ENCODE results near the gene PPEF2. TPM values are rescaled to one million over a fixed set of nuclear protein-coding genes. Genes with fewer than 3 reads are reported as not detected.
A peak's percentile ranks its signal among the peaks of the same experiment; 100 is the strongest.

PPEF2 gene
- polyA plus RNA-seq, 2 of the 4 experiments (the other 2 are of a cell fraction), result 0.03 TPM; not detected in 1

- TF ChIP-seq ATOH8 (CRISPR knock-in tag; IDR thresholded peaks at IDR 0.05; ENCODE audit: low read depth) (peak; percentile 98), PHF8 (IDR thresholded peaks at IDR 0.05; ENCODE audit: borderline replicate concordance, low read depth) (no peak), MYC (IDR thresholded peaks at IDR 0.05; ENCODE audit: borderline replicate concordance, low read length) (no peak)
- TF ChIP-seq, protein P1, sequence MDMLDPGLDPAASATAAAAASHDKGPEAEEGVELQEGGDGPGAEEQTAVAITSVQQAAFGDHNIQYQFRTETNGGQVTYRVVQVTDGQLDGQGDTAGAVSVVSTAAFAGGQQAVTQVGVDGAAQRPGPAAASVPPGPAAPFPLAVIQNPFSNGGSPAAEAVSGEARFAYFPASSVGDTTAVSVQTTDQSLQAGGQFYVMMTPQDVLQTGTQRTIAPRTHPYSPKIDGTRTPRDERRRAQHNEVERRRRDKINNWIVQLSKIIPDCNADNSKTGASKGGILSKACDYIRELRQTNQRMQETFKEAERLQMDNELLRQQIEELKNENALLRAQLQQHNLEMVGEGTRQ (IDR thresholded peaks at IDR 0.05), result no peak
These were observed 58.7 kb downstream of the PPEF2 start (continued) for GRCh38 chr4:75843596-75843995.

- 17% methylated on average over 8 of the region's 8 CpGs for WGBS (ENCODE audit: missing lambda C conversion rate)
- H3K4me1 ChIP-seq, result peaks cover 60% of the 10 kb centered on the region
- TF ChIP-seq MAFK (IDR thresholded peaks at IDR 0.05; ENCODE audit: partially characterized antibody), result peak; percentile 98
- TF ChIP-seq, protein P2, sequence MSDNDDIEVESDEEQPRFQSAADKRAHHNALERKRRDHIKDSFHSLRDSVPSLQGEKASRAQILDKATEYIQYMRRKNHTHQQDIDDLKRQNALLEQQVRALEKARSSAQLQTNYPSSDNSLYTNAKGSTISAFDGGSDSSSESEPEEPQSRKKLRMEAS (IDR thresholded peaks at IDR 0.05), result peak; percentile 15; the same call in 1 of the 2 replicates
- TF ChIP-seq HOXB13 (CRISPR knock-in tag; IDR thresholded peaks at IDR 0.05; ENCODE audit: low read depth), result 0 out of 2 replicates have a peak, but pooled peaks have one; percentile 48
- TF ChIP-seq NFE2L2 (conservative IDR thresholded peaks at IDR 0.05; ENCODE audit: low read length), result peak; percentile 83
- TF ChIP-seq, protein P1 (IDR thresholded peaks at IDR 0.05), result no peak
- no peak for TF ChIP-seq FOSL2 (IDR thresholded peaks at IDR 0.05)
- peak; percentile 25; the same call in 1 of the 2 replicates for TF ChIP-seq FOSL2 (CRISPR knock-in tag; IDR thresholded peaks at IDR 0.05)
- no peak for TF ChIP-seq HOXA7 (CRISPR knock-in tag; IDR thresholded peaks at IDR 0.05)
- TF ChIP-seq RARB (CRISPR knock-in tag; IDR thresholded peaks at IDR 0.05), result 0 out of 2 replicates have a peak, but pooled peaks have one; percentile 17
- H3K4me3 ChIP-seq, result no peak overlapping the region
- H3K9me3 ChIP-seq, result no peaks in the 10 kb centered on the region
- ChIA-PET CTCF (interaction anchor here (0.6 kb wide), 1 partner anchor 210 kb away, joined by 3 read pairs; no protein-coding TSS in a partner anchor), POLR2A (interaction anchor here (0.5 kb wide), 1 partner anchor 1230 kb away, joined by 9 read pairs; no protein-coding TSS in a partner anchor)
- ATAC-seq, result peak; percentile 42 to 81; a peak in 5 of 6 replicates
- no peak for FAIRE-seq
- peak overlapping the region; percentile 91 to 98 for H3K27ac ChIP-seq
- H3K4me2 ChIP-seq, result peak overlapping the region; percentile 29
- peak; percentile 26 to 83 for DNase-seq (ENCODE audit: low read depth in 1 of 2, low spot score in 1 of 2)
These were observed 60.4 kb downstream of the PPEF2 start for GRCh38 chr4:75841641-75842520.

DNA sequence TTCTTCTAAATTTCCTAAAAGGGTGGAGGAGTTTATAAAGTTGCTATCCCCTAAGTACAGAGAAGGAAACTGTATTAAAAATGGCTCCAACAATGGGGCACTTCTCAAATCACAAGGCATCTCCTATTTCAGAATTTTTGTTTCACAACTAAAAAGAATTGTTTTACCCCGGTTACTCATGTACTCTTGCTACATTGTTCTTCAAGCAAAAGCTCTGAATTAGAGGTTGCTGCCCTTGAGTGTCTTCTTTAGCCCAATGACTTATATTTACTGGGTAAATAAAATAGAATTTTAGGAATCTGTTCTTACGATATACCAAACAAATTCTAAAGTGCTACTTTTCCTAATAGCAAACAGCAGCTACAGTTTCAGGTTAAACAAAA is 67.5 kb downstream of the PPEF2 start:
- POLR2A ChIA-PET, result no interaction called here
- DNase-seq (ENCODE audit: low read depth in 1 of 2, low spot score in 1 of 2) (peak in 1 of 2 experiments; percentile 50), ATAC-seq (peak in 1 of 2 experiments; percentile 70; a peak in 3 of 6 replicates), FAIRE-seq (no peak)
- Histone ChIP-seq H3K9me3 (no peaks in the 10 kb centered on the region; the same call in 2 of the 3 replicates), H3K27ac (peak overlapping the region; percentile 51 to 75; a peak in 5 of 6 replicates), H3K4me3 (no peak overlapping the region), H3K4me2 (peak overlapping the region; percentile 30; the same call in 1 of the 3 replicates), H3K4me1 (peaks cover 16% of the 10 kb centered on the region; the same call in 1 of the 3 replicates)
- no peak for TF ChIP-seq NFE2L2 (conservative IDR thresholded peaks at IDR 0.05; ENCODE audit: low read length)
- TF ChIP-seq FOSL2 (IDR thresholded peaks at IDR 0.05), result no peak
- peak; percentile 46; the same call in 1 of the 2 replicates for TF ChIP-seq FOSL2 (CRISPR knock-in tag; IDR thresholded peaks at IDR 0.05)
- CTCF ChIA-PET, result interaction anchor here (0.5 to 1.1 kb wide), 2 partner anchors 19 to 702 kb away, joined by 3 read pairs; no protein-coding TSS in a partner anchor
- WGBS (ENCODE audit: missing lambda C conversion rate), result 12% methylated on average over 2 of the region's 2 CpGs

DNA sequence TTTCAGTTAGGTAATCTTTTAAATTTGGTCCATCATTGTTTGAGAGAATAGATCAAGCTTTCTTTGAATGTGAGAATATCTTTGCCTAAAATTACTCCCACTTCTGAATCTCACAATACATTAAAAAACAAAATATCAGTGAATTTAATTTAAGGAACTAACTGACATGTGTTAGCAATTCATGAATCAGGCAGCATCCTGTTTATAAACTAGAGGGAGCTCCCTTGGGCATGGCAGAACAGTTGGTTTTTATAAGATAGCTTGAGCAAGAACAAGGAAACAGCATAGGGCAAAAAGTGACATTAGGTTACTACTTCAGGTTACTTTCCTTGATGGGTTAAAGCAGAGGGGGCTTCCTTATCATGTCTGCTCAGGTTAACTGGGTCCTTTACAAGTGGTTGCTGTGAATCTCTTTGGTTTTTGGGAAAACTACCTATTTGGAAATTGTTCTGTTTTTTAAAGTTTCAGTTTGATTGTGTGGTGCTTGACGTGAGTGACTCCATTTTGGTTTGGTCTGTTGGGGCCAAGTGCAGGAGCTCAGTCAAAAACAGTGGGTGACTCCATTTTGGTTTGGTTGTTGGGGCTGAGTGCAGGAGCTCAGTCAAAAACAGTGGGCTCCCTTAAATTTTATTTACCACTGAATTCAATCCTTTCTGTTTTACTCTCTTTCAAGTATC is 68.0 kb downstream of the PPEF2 start:
- Histone ChIP-seq H3K4me3 (no peak overlapping the region), H3K27ac (peak overlapping the region; percentile 51 to 75; a peak in 5 of 6 replicates), H3K4me1 (peaks cover 17% of the 10 kb centered on the region), H3K9me3 (no peaks in the 10 kb centered on the region; the same call in 2 of the 3 replicates), H3K4me2 (peak overlapping the region; percentile 30; the same call in 1 of the 3 replicates)
- ChIA-PET CTCF (interaction anchor here (1.1 kb wide), 1 partner anchor 19 kb away, joined by 3 read pairs; no protein-coding TSS in a partner anchor), POLR2A (no interaction called here)
- ATAC-seq (no peak), FAIRE-seq (no peak), DNase-seq (ENCODE audit: low read depth in 1 of 2, low spot score in 1 of 2) (no peak)
- 93% methylated on average over 1 of the region's 1 CpG for WGBS (ENCODE audit: missing lambda C conversion rate)
- TF ChIP-seq MAZ (IDR thresholded peaks at IDR 0.05; ENCODE audit: borderline replicate concordance, low read depth, low read length) (no peak), SREBF2 (IDR thresholded peaks at IDR 0.05) (no peak), GATA3 (IDR thresholded peaks at IDR 0.05; ENCODE audit: borderline replicate concordance) (no peak), ESRRA (IDR thresholded peaks at IDR 0.05; ENCODE audit: borderline replicate concordance, low read length) (no peak), HDAC2 (IDR thresholded peaks at IDR 0.05) (no peak), CBX2 (IDR thresholded peaks at IDR 0.05; ENCODE audit: borderline replicate concordance, low read depth) (no peak), RARB (CRISPR knock-in tag; IDR thresholded peaks at IDR 0.05) (no peak), TP53 (CRISPR knock-in tag; IDR thresholded peaks at IDR 0.05) (0 out of 2 replicates have a peak, but pooled peaks have one; percentile 53), HOXB13 (CRISPR knock-in tag; IDR thresholded peaks at IDR 0.05; ENCODE audit: low read depth) (peak; percentile 98), ZFP36 (IDR thresholded peaks at IDR 0.05; ENCODE audit: borderline replicate concordance, partially characterized antibody) (no peak), NR3C1 (IDR thresholded peaks at IDR 0.05) (no peak), POLR2A (IDR thresholded peaks at IDR 0.05; ENCODE audit: low read length) (no peak), KDM1A (IDR thresholded peaks at IDR 0.05; ENCODE audit: low read depth) (no peak), NPAS2 (CRISPR knock-in tag; IDR thresholded peaks at IDR 0.05; ENCODE audit: borderline replicate concordance) (peak; percentile 62; the same call in 1 of the 2 replicates), MAFK (IDR thresholded peaks at IDR 0.05; ENCODE audit: partially characterized antibody) (no peak)
- TF ChIP-seq, protein P1 (IDR thresholded peaks at IDR 0.05), result no peak

All from A549 (cell line).